Upper lobe of left lung (tissue), 6 donors: ENCODE results near the gene MAT1A. TPM values are rescaled to one million over a fixed set of nuclear protein-coding genes. Genes with fewer than 3 reads are reported as not detected.
A peak's percentile ranks its signal among the peaks of the same experiment; 100 is the strongest.

Experiments
- ATAC-seq, 2 donors: fragments of 200-7000 bp; cut with Tn5 transposase; one replicate each; pipeline ENCODE4 v1.9.1; 2022; ENCODE audit warnings: mild to moderate bottlenecking in 2 of 2, moderate library complexity in 2 of 2; ENCODE audit not compliant: low FRiP score in 2 of 2
- DNase-seq, 2 donors: peaks; one replicate each; pipeline ENCODE4 v3.0.0-alpha.2; 2019 to 2020
- H3K27ac ChIP-seq, 4 donors: fragments of 200-600 bp; sonication (generic); one replicate each; pipeline ENCODE4 v1.5.1; 2016 to 2019
- H3K27me3 ChIP-seq, 4 donors: fragments of 200-600 bp; sonication (generic); one replicate each; pipeline ENCODE4 v1.5.1; 2017 to 2019
- H3K36me3 ChIP-seq, 4 donors: fragments of 200-600 bp; sonication (generic); one replicate each; pipeline ENCODE4 v1.5.1; 2016 to 2019
- H3K4me1 ChIP-seq, 4 donors: fragments of 200-600 bp; sonication (generic); one replicate each; pipeline ENCODE4 v1.5.1; 2018 to 2019
- H3K4me3 ChIP-seq, 4 donors: fragments of 200-600 bp; sonication (generic); one replicate each; pipeline ENCODE4 v1.5.1; 2017 to 2019; ENCODE audit warnings: mild to moderate bottlenecking in 2 of 4, moderate library complexity in 1 of 4
- H3K9me3 ChIP-seq, 4 donors: fragments of 200-600 bp; sonication (generic); one replicate each; pipeline ENCODE4 v1.5.1; 2018 to 2019
- EP300 ChIP-seq, 4 donors: sonication (generic); formaldehyde crosslinking; IDR thresholded peaks; one replicate each; pipeline ENCODE4 v1.5.1; 2017; ENCODE audit warnings: antibody characterized with exemption in 4 of 4, control low read depth in 2 of 4
- POLR2A ChIP-seq, 4 donors: fragments of 450-650 bp; IDR thresholded peaks; one replicate each; pipeline ENCODE4 v1.5.1; 2016 to 2017; ENCODE audit warnings: antibody characterized with exemption in 4 of 4, mild to moderate bottlenecking in 2 of 4
- POLR2AphosphoS5 ChIP-seq, 2 donors: sonication (generic); formaldehyde crosslinking; IDR thresholded peaks; one replicate each; pipeline ENCODE4 v1.5.1; 2017; ENCODE audit warnings: antibody characterized with exemption in 2 of 2
- WGBS, 2 donors: methylation state at CpG; one replicate each; pipeline ENCODE4 v1.1.5; 2017 to 2018; 5-methylcytosine and 5-hydroxymethylcytosine counted together
- total RNA-seq, 6 donors: library from RNA; depleted of rRNA in 4 of 6; stranded (reverse); fragments of >200 nt in 4 of 6; gene quantifications; one replicate each; pipeline versions ENCODE4 v1.1.0 to v1.2.1, GENCODE V29; 2016 to 2021
- TF ChIP-seq, protein P1 (sequence below), 6 experiments: fragments of 450-650 bp in 4 of 6; fragments of 200-600 bp in 2 of 6; sonication (generic) in 2 of 6; IDR thresholded peaks; one replicate each; pipeline ENCODE4 v1.5.1; 2016 to 2019; ENCODE audit warnings: antibody characterized with exemption in 6 of 6
- donor health status: DM: no; HTN: no; CAD: no; lungs with moderate emphysema.
- donor health status: DM: no; HTN: yes; CAD: no; lungs with severe emphysema.

The MAT1A gene
- total RNA-seq, result 1 to 10 TPM in 1 of 6 donors, under 1 TPM in 5; 0.15 to 2.1 (median 0.73) TPM

DNA sequence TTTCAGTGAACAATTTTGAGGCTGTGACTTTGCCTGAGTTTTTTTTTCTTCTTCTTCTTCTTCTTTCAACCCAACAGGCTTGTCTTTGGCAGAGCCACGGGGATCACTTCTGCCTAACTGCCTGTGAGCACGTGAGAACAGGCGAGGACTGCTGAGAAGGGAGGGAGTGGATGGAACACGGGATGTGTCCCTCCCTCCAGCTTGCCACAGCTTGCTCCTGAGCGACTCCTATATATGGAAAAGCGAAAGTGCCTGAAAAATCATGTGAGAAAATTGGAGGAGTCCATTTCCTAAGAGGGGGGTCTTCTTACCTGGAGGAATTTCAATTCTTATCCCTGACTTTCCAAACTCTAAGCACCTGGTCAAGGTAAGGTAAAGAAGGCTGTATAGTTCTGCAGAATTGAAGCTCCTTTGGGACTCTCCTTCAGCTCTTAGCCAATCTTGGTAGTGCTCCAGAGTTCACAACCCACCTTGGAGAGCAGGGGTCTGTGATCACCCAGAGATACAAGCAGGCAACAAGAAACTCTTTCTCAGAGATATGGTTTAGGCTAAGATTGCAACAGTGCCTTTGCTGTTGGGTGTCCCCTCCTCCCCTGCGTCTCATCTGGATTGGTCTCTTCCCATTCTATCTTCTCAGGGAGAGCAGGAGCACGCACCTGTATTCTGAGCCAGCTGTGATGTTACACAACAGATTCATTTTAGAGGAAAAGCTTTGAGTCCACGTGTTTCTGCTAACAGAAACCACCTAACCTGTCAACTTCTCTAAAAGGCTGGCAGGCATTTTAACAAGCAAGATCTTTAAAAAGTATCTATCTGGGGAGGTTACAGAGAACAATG, at the start of gene MAT1A:
TSS of gene MAT1A (minus strand) at position 208 of the 837 bp plus-strand sequence. CDS start 235 bp downstream, outside the sequence.
- no peak within 1 kb of the TSS for H3K27ac ChIP-seq
- ATAC-seq, result peak in 1 of 2 donors; percentile 40

DNA sequence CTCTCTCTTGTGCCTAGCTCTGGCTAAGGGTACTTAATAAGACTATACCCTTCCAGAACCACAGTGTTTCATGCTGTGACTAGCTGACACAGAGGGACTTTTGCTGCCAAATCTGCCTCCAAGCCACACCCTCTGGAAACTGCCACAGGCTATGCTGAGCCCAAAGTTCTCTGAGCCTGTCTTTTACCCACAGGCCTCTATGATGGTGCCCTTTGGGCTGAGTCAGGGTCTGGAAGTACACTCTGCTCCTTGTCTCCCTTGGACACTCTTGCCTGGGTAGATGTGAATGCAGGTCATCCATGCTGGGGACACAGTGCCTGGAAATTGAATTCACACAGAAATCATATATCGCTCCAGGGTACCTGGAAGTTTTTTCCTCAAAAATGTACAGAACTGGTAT, 44.5 kb upstream of the MAT1A start:
- 90 to 96% methylated on average over 1 of the region's 1 CpG for WGBS, 2 donors

More for the DNA sequence above, at the start of gene MAT1A:
- no peak for TF ChIP-seq POLR2A (IDR thresholded peaks at IDR 0.05)
- no peak for TF ChIP-seq EP300 (IDR thresholded peaks at IDR 0.05)
- TF ChIP-seq POLR2AphosphoS5 (IDR thresholded peaks at IDR 0.05), result no peak
- TF ChIP-seq, protein P1, sequence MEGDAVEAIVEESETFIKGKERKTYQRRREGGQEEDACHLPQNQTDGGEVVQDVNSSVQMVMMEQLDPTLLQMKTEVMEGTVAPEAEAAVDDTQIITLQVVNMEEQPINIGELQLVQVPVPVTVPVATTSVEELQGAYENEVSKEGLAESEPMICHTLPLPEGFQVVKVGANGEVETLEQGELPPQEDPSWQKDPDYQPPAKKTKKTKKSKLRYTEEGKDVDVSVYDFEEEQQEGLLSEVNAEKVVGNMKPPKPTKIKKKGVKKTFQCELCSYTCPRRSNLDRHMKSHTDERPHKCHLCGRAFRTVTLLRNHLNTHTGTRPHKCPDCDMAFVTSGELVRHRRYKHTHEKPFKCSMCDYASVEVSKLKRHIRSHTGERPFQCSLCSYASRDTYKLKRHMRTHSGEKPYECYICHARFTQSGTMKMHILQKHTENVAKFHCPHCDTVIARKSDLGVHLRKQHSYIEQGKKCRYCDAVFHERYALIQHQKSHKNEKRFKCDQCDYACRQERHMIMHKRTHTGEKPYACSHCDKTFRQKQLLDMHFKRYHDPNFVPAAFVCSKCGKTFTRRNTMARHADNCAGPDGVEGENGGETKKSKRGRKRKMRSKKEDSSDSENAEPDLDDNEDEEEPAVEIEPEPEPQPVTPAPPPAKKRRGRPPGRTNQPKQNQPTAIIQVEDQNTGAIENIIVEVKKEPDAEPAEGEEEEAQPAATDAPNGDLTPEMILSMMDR (IDR thresholded peaks at IDR 0.05), result no peak
- Histone ChIP-seq H3K36me3 (no peaks in the 10 kb centered on the region), H3K4me3 (no peak within 1 kb of the TSS), H3K4me1 (no peaks in the 10 kb centered on the region), H3K9me3 (no peaks in the 10 kb centered on the region), H3K27me3 (no peaks in the 10 kb centered on the region)
- WGBS, 2 donors, result 32 to 36% methylated on average over 9 of the region's 9 CpGs
- DNase-seq, result peak in 1 of 2 donors; percentile 34

GRCh38 chr10:80324891-80325364, 35.5 kb upstream of the MAT1A start:
- no peak overlapping the region for H3K4me3 ChIP-seq
- no peaks in the 10 kb centered on the region for H3K9me3 ChIP-seq
- DNase-seq (no peak), ATAC-seq (no peak)
- WGBS, 2 donors, result 59 to 65% methylated on average over 6 of the region's 6 CpGs
- H3K27me3 ChIP-seq, result no peaks in the 10 kb centered on the region
- TF ChIP-seq, protein P1 (IDR thresholded peaks at IDR 0.05), result no peak
- TF ChIP-seq EP300 (IDR thresholded peaks at IDR 0.05), result no peak
- H3K36me3 ChIP-seq, result no peaks in the 10 kb centered on the region
- no peaks in the 10 kb centered on the region for H3K4me1 ChIP-seq
- H3K27ac ChIP-seq, result no peak overlapping the region

More for the DNA sequence above, 44.5 kb upstream of the MAT1A start:
- no peak overlapping the region for H3K27ac ChIP-seq
- H3K4me3 ChIP-seq, result no peak overlapping the region
- no peaks in the 10 kb centered on the region for H3K9me3 ChIP-seq
- DNase-seq, result no peak
- no peaks in the 10 kb centered on the region for H3K36me3 ChIP-seq
- TF ChIP-seq EP300 (IDR thresholded peaks at IDR 0.05), result no peak
- TF ChIP-seq POLR2A (IDR thresholded peaks at IDR 0.05), result no peak
- TF ChIP-seq POLR2AphosphoS5 (IDR thresholded peaks at IDR 0.05), result no peak
- TF ChIP-seq, protein P1 (IDR thresholded peaks at IDR 0.05), result no peak
- ATAC-seq, result peak in 1 of 2 donors; percentile 41
- no peaks in the 10 kb centered on the region for H3K27me3 ChIP-seq
- no peaks in the 10 kb centered on the region for H3K4me1 ChIP-seq

- DNase-seq, result no peak
- no peaks in the 10 kb centered on the region for H3K36me3 ChIP-seq
- no peak overlapping the region for H3K27ac ChIP-seq
- WGBS, 2 donors, result 42 to 55% methylated on average over 1 of the region's 1 CpG
- H3K4me1 ChIP-seq, result no peaks in the 10 kb centered on the region
- no peaks in the 10 kb centered on the region for H3K9me3 ChIP-seq
- H3K27me3 ChIP-seq, result no peaks in the 10 kb centered on the region
- TF ChIP-seq, protein P1 (IDR thresholded peaks at IDR 0.05), result no peak
- TF ChIP-seq POLR2A (IDR thresholded peaks at IDR 0.05) (no peak), POLR2AphosphoS5 (IDR thresholded peaks at IDR 0.05) (no peak), EP300 (IDR thresholded peaks at IDR 0.05) (no peak)
- no peak overlapping the region for H3K4me3 ChIP-seq
- no peak for ATAC-seq
These were observed 34.6 kb upstream of the MAT1A start for GRCh38 chr10:80324086-80324485.
